LNCAP (cell line): Measurements from ENCODE around the gene ARHGEF1.

Experiments
- TF ChIP-seq, protein P1 (sequence below): fragments of 450-650 bp; IDR thresholded peaks from 2 replicates; pipeline ENCODE4 v1.5.1; 2017; ENCODE audit warnings: mild to moderate bottlenecking

Gene ARHGEF1

DNA sequence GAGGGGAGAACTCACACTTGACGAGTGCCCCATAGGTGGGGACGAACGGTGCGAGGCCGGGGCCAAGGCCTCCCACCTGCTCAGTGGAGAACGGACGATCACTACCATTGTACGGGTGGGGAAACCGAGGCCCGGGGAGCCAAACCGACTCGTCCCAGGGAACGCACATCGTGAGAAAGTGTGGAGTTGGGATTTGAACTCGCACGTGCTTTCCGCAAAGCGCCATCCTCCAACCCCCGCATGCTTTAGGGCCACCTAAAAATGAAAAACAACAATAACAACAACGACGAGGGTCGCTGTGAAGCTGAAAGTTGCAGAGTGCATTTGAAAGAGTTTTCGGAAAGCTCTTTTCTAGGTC, 458 bp downstream of the ARHGEF1 start:
- TF ChIP-seq, protein P1, sequence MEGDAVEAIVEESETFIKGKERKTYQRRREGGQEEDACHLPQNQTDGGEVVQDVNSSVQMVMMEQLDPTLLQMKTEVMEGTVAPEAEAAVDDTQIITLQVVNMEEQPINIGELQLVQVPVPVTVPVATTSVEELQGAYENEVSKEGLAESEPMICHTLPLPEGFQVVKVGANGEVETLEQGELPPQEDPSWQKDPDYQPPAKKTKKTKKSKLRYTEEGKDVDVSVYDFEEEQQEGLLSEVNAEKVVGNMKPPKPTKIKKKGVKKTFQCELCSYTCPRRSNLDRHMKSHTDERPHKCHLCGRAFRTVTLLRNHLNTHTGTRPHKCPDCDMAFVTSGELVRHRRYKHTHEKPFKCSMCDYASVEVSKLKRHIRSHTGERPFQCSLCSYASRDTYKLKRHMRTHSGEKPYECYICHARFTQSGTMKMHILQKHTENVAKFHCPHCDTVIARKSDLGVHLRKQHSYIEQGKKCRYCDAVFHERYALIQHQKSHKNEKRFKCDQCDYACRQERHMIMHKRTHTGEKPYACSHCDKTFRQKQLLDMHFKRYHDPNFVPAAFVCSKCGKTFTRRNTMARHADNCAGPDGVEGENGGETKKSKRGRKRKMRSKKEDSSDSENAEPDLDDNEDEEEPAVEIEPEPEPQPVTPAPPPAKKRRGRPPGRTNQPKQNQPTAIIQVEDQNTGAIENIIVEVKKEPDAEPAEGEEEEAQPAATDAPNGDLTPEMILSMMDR, result no peak

DNA sequence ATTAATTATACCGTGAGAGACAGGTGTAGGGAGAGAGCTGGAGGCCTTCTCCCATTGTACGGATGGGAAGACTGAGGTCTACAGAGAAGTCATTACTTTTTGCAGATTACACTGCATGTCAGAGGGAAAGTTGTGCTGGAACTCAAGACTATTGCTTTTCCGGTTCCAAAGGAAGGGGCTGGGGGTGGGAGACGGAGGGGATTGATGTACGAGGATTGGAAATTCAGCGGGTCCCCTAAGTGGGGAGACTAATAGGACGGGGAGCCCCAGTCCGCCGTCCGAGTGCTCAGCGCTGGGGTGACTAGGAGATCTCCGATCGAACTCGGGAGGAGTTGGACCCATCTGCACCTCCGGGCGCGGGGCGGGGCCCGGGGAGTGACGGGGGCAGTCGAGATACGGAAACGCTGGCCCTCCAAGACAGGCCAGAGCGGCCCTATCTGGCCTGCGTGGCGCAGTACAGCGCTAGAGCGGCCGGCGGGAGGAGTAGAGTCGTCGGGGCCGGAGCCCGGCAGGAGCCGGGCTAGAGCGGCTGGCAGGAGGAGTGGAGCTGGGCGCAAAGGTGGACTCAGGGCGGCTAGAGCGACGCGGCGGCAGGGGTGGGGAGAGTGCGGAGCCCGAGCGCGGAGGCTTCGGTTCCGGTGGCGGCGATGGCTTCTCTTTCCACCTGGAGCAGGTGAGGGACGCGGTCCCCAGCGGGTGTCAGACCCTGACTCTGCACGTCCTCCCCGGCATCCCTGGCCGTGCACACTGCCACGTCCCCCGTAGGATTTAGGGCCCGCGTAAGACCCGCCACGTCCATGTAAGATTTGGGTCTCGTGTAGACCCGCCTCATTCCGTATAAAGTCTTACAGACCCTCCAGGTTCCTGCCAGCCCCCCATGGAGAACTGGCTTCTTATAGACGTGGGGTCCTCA, 1.1 kb downstream of the ARHGEF1 start:
- TF ChIP-seq, protein P1, result no peak

DNA sequence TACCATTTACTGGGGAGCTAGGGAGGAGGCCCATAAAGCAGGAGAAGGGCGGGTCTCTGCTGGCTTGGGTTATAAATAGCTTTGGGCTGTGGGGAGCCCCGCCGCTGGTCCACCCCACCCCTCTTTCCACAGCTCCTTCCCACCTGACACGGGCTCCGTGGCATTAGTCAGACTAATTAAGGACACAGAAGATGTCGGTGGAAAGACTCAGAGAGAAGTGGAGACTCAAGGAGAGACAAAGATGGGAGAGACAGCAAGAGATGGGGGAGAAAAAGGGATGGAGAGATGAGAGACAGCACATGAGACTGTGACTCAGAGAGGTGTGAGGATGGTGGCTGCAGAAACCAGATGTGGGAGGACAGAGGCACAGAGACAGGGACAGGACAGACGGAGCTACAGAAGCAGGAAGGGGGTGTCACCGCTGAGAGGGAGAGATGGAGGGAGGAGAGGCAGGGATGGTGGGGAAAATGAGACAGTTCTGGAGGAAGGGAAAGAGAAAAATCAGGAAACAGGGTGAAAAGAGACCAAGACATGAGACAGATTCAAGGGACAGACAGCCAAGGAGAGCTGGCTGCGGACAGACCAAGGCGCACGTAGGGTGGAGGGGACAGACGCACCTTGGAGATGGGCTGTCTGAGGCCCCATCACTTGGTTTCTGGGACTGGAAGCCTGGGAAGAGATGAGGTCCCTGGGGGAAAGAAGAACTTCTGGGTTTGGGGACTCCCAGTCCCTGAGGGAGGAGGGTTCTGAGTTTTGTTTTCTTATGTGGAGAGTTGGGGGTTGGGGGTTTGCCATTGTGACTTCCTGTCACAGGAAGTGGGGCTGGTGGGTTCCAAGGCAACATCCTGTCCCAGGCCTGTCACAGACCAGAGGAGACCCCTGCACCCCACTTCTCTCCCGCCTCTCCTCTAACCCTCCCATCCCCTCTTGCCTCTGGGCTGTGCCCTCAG, 4.1 kb downstream of the ARHGEF1 start:
- TF ChIP-seq, protein P1, result no peak

DNA sequence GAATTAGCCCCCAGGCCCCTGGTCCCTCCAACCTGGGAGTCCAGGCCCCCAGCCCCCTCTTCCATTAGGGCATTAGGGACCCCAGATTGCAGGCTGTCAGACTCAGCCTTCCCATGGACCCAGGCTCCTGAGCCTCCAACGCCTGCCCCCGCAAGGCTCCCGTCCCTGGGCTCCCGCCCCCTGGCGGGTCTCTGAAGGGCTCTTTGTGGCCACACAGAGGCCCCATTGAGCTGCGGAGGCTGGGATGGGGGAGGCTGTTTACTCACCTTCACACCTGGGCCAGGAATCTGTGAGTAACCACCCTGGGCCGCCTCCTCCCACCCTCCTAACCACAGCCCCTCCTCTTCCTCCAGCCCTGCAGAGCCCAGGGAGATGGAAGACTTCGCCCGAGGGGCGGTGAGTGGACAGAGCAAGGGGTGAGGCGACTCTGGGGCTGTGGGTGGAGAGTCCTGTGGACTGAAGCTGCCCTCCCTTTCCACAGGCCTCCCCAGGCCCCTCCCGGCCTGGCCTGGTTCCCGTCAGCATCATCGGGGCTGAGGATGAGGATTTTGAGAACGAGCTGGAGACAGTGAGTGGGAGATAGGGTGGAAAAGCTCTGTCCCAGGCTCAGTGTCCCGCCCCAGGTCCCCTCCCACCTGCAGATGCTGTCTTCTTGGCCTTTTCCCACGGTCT, 4.9 kb downstream of the ARHGEF1 start:
- TF ChIP-seq, protein P1, result no peak

DNA sequence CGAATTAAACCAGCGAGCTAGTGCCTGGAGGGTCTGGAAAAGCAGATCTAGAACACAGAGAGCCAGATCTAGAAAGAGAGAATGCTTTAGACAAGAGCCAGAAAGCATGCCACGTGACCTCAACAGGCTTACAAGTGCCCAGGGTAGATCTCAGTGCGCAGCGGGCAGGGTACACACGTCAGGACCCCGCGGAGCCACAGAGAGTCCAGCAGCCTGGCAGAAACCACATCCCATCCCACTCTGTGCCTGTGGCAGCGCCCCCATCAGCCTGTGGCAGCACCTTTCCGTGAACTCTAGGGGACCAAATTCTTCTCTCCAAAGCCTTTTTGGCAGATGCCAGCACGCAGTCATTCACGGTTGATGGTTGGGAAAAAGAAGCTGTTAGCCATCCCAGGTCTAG, 5.9 kb downstream of the ARHGEF1 start:
- TF ChIP-seq, protein P1, result no peak

DNA sequence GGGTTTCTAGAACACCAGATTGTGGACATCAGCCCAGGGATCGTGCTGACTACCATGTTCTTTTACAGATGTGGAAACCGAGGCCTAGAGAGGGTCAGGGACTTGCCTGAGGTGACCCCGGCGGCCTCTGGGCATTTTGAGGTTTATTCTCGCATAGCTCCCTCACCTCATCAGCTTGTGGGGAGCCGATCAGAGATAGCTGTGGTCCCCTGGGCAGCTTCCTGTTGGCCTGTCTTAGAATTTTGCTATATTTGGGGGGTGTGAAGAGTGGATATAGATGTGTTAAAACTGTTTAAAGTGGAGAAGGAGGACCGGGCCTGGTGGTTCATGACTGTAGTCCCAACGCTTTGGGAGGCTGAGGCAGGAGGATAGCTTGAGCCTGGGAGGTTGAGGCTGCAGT, 6.9 kb downstream of the ARHGEF1 start:
- TF ChIP-seq, protein P1, result no peak

DNA sequence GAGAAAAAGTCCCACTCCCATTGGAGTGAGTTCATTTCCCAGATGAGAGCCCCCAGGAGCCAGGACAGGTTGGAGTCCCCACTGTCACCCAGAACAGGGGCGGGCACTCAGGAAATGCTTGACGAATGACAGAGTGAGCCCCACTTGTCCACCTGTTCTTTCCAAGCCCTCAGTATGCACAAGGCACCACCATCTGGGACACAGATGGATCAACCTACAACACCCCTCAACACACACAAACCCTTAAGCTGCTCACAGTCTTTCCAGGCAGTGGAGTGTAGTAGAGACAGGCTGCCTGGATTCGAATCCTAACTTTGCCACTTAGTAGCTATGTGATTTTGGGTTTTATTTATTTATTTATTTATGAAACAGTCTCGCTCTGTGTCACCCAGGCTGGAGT, 8.0 kb downstream of the ARHGEF1 start:
- TF ChIP-seq, protein P1, result no peak
